H9 (cell line): ENCODE data around the gene DGKB. TPM values are rescaled to one million over a fixed set of nuclear protein-coding genes. Genes with fewer than 3 reads are reported as not detected.

ENCODE experiments used
- DNase-seq: peaks from one replicate; pipeline ENCODE4 v3.0.0-alpha.2; 2017
- H2AFZ ChIP-seq: one replicate; pipeline ENCODE4 v1.6.1; 2013; ENCODE audit warnings: mild to moderate bottlenecking, low read length, control low read depth, moderate library complexity
- H2AK5ac ChIP-seq: 2 replicates; pipeline ENCODE4 v1.6.1; 2013; ENCODE audit warnings: low read length, control low read depth, mixed read lengths; ENCODE audit not compliant: insufficient read length
- H2BK120ac ChIP-seq: one replicate; pipeline ENCODE4 v1.6.1; 2013; ENCODE audit warnings: low read depth, mild to moderate bottlenecking, low read length, control low read depth, inconsistent platforms; ENCODE audit not compliant: poor library complexity, severe bottlenecking
- H2BK12ac ChIP-seq: 2 replicates; pipeline ENCODE4 v1.6.1; 2013; ENCODE audit warnings: low read length, control low read depth, mixed read lengths, low read depth; ENCODE audit not compliant: insufficient read length
- H2BK15ac ChIP-seq: 2 replicates; pipeline ENCODE4 v1.6.1; 2013; ENCODE audit warnings: low read depth, low read length, control low read depth
- H2BK20ac ChIP-seq: one replicate; pipeline ENCODE4 v1.6.1; 2013; ENCODE audit warnings: low read depth, mild to moderate bottlenecking, low read length, control low read depth, inconsistent platforms; ENCODE audit not compliant: poor library complexity, severe bottlenecking
- H2BK5ac ChIP-seq: 2 replicates; pipeline ENCODE4 v1.6.1; 2013; ENCODE audit warnings: low read length, control low read depth, mixed read lengths; ENCODE audit not compliant: insufficient read length
- H3K14ac ChIP-seq: 2 replicates; pipeline ENCODE4 v1.6.1; 2013; ENCODE audit warnings: low read length, control low read depth; ENCODE audit not compliant: insufficient read depth
- H3K18ac ChIP-seq: 2 replicates; pipeline ENCODE4 v1.6.1; 2013; ENCODE audit warnings: low read depth, mild to moderate bottlenecking, mixed read lengths, low read length, control low read depth; ENCODE audit not compliant: insufficient read length
- H3K23ac ChIP-seq: 2 replicates; pipeline ENCODE4 v1.6.1; 2013; ENCODE audit warnings: low read length, control low read depth, mixed read lengths, low read depth; ENCODE audit not compliant: insufficient read length
- H3K23me2 ChIP-seq: 2 replicates; pipeline ENCODE4 v1.6.1; 2013; ENCODE audit warnings: low read depth, mild to moderate bottlenecking, mixed read lengths, low read length, control low read depth; ENCODE audit not compliant: insufficient read length, poor library complexity, severe bottlenecking
- H3K27ac ChIP-seq: 2 replicates; pipeline ENCODE4 v1.5.1; 2013; ENCODE audit warnings: low read length, control low read depth, mixed read lengths, low read depth; ENCODE audit not compliant: insufficient read length
- H3K27me3 ChIP-seq: 2 replicates; pipeline ENCODE4 v1.6.1; 2013; ENCODE audit warnings: low read length, control low read depth, inconsistent platforms; ENCODE audit not compliant: insufficient read depth
- H3K4ac ChIP-seq: 2 replicates; pipeline ENCODE4 v1.6.1; 2013; ENCODE audit warnings: low read depth, mild to moderate bottlenecking, control low read depth, inconsistent platforms, low read length, moderate library complexity
- H3K4me1 ChIP-seq: 2 replicates; pipeline ENCODE4 v1.6.1; 2013; ENCODE audit warnings: low read length, control low read depth, inconsistent platforms; ENCODE audit not compliant: insufficient read depth
- H3K4me2 ChIP-seq: 2 replicates; pipeline ENCODE4 v1.6.1; 2013; ENCODE audit warnings: low read length, control low read depth, mixed read lengths; ENCODE audit not compliant: insufficient read length, insufficient read depth
- H3K56ac ChIP-seq: 2 replicates; pipeline ENCODE4 v1.6.1; 2013; ENCODE audit warnings: low read depth, mild to moderate bottlenecking, mixed read lengths, low read length, control low read depth; ENCODE audit not compliant: insufficient read length
- H3K79me1 ChIP-seq: 2 replicates; pipeline ENCODE4 v1.6.1; 2013; ENCODE audit warnings: low read depth, mild to moderate bottlenecking, moderate library complexity, low read length, control low read depth, inconsistent platforms; ENCODE audit not compliant: insufficient read depth, poor library complexity, severe bottlenecking
- H3K79me2 ChIP-seq: 2 replicates; pipeline ENCODE4 v1.6.1; 2013; ENCODE audit warnings: low read length, control low read depth, inconsistent platforms; ENCODE audit not compliant: insufficient read depth
- H3K9ac ChIP-seq: 2 replicates; pipeline ENCODE4 v1.6.1; 2013; ENCODE audit warnings: low read length, control low read depth, mixed read lengths; ENCODE audit not compliant: insufficient read length; ENCODE audit errors: extremely low read depth
- H3K9me3 ChIP-seq: one replicate; pipeline ENCODE4 v1.6.1; 2013; ENCODE audit warnings: low read depth, low read length, inconsistent platforms; ENCODE audit not compliant: control insufficient read depth
- H3T11ph ChIP-seq: one replicate; pipeline ENCODE4 v1.6.1; 2013; ENCODE audit warnings: mild to moderate bottlenecking, low read length, control low read depth, inconsistent platforms
- H4K20me1 ChIP-seq: one replicate; pipeline ENCODE4 v1.6.1; 2013; ENCODE audit not compliant: control insufficient read depth, insufficient read length, insufficient read depth
- H4K5ac ChIP-seq: 2 replicates; pipeline ENCODE4 v1.6.1; 2013; ENCODE audit warnings: low read depth, mild to moderate bottlenecking, mixed read lengths, low read length, control low read depth; ENCODE audit not compliant: insufficient read length
- H4K8ac ChIP-seq: replicated peaks from 2 replicates; pipeline ENCODE4 v1.6.1; 2013; ENCODE audit warnings: low read length, control low read depth, mixed read lengths, low read depth; ENCODE audit not compliant: insufficient read length
- H4K91ac ChIP-seq: 2 replicates; pipeline ENCODE4 v1.6.1; 2013; ENCODE audit warnings: low read depth, mild to moderate bottlenecking, moderate library complexity, mixed read lengths, low read length, control low read depth; ENCODE audit not compliant: insufficient read length
- H3K27ac Mint-ChIP-seq, 3 experiments: 2 replicates in 2 of 3; 3 replicates in 1 of 3; pipeline ENCODE4 v1.8.0; 2020 to 2021; ENCODE audit warnings: mixed read lengths in 3 of 3, mild to moderate bottlenecking in 1 of 3, moderate library complexity in 1 of 3
- H3K27me3 Mint-ChIP-seq: 2 replicates; pipeline ENCODE4 v1.8.0; 2021; ENCODE audit warnings: low read depth, mild to moderate bottlenecking, moderate library complexity, mixed read lengths
- H3K36me3 Mint-ChIP-seq, 3 experiments: 2 replicates in 2 of 3; 3 replicates in 1 of 3; pipeline ENCODE4 v1.8.0; 2020 to 2021; ENCODE audit warnings: low read depth in 3 of 3, mixed read lengths in 3 of 3; ENCODE audit not compliant: insufficient read depth in 1 of 3
- H3K4me1 Mint-ChIP-seq, 2 experiments: 2 replicates each; pipeline ENCODE4 v1.8.0; 2020; ENCODE audit warnings: mixed read lengths in 2 of 2
- H3K4me3 Mint-ChIP-seq, 2 experiments: 2 replicates in 1 of 2; 3 replicates in 1 of 2; pipeline ENCODE4 v1.8.0; 2020 to 2021; ENCODE audit warnings: mild to moderate bottlenecking in 2 of 2, mixed read lengths in 2 of 2, moderate library complexity in 1 of 2
- H3K9me3 Mint-ChIP-seq, 2 experiments: 2 replicates in 1 of 2; 3 replicates in 1 of 2; pipeline ENCODE4 v1.8.0; 2020; ENCODE audit warnings: mild to moderate bottlenecking in 2 of 2, mixed read lengths in 2 of 2, moderate library complexity in 1 of 2
- WGBS: extraction: QIAGEN DNeasy Blood & Tissue Kit; methylation state at CpG from one replicate; pipeline ENCODE4 v1.1.7; 2013; ENCODE audit warnings: missing lambda C conversion rate, low lambda C conversion rate, mixed read lengths; ENCODE audit not compliant: insufficient read length; ENCODE audit errors: extremely low coverage; 5-methylcytosine and 5-hydroxymethylcytosine counted together
- total RNA-seq: library from RNA; stranded (reverse); gene quantifications from 2 replicates; pipeline ENCODE4 v1.2.1, GENCODE V29; 2021
- TF ChIP-seq, protein P1 (sequence below): fragments of 200-600 bp; sonication (generic); conservative IDR thresholded peaks from 3 replicates; pipeline ENCODE4 v1.8.0; 2021; ENCODE audit warnings: antibody characterized with exemption, mild to moderate bottlenecking

Gene DGKB
- total RNA-seq, 1 experiment from 2014 or later = 0.26 TPM

DNA sequence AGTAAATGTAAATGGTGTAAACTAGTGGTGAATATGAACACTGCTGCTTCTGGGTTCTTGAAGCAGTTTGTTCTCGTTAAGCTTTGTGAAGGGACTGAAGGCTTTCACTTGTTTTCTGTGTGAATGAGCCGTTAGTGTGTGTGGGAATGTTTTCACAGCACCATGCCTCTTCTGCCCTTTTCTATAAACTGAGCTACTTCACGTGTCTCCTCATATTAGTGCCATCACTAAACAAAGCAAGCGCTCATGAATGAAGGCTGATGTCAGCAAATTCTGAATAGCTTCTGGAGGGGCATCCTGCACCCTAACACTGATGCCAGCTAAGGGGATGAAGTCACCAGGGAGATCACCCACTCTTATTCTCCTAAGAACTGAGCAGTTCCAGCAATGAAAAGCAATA lies 707.5 kb downstream of the DGKB start:
- Histone ChIP-seq H3K4me2 (no peak overlapping the region), H2BK12ac (no peak overlapping the region), H4K91ac (no peak overlapping the region), H2BK5ac (no peak overlapping the region), H3K23me2 (no peaks in the 10 kb centered on the region), H2AK5ac (no peak overlapping the region), H3K27me3 (no peaks in the 10 kb centered on the region), H3K27ac (no peak overlapping the region), H4K8ac (no peak overlapping the region), H2BK20ac (no peak overlapping the region), H3K9ac (no peak overlapping the region), H3K79me2 (no peaks in the 10 kb centered on the region), H3K14ac (no peak overlapping the region), H3K56ac (no peak overlapping the region), H3K4ac (no peak overlapping the region), H3K9me3 (no peaks in the 10 kb centered on the region), H3K18ac (no peak overlapping the region), H4K20me1 (no peaks in the 10 kb centered on the region), H4K5ac (no peak overlapping the region), H3K23ac (no peak overlapping the region), H3T11ph (no peak overlapping the region), H3K4me1 (no peaks in the 10 kb centered on the region), H2BK120ac (no peak overlapping the region), H3K79me1 (no peaks in the 10 kb centered on the region), H2BK15ac (no peak overlapping the region), H2AFZ (no peak overlapping the region)
- Mint-ChIP-seq H3K9me3 (peaks cover 3 to 11% of the 10 kb centered on the region in 2 experiments; a peak in 4 of 5 replicates), H3K27me3 (no peaks in the 10 kb centered on the region), H3K36me3 (peaks cover 0 to 4% (median 2%) of the 10 kb centered on the region in 3 experiments; a peak in 4 of 7 replicates), H3K27ac (peak overlapping the region in 1 of 3 experiments; percentile 48; a peak in 1 of 7 replicates), H3K4me1 (no peaks in the 10 kb centered on the region), H3K4me3 (no peak overlapping the region)
- DNase-seq = no peak
- WGBS = no CpG with 5 or more reads among the region's 4 CpGs
- TF ChIP-seq, protein P1, sequence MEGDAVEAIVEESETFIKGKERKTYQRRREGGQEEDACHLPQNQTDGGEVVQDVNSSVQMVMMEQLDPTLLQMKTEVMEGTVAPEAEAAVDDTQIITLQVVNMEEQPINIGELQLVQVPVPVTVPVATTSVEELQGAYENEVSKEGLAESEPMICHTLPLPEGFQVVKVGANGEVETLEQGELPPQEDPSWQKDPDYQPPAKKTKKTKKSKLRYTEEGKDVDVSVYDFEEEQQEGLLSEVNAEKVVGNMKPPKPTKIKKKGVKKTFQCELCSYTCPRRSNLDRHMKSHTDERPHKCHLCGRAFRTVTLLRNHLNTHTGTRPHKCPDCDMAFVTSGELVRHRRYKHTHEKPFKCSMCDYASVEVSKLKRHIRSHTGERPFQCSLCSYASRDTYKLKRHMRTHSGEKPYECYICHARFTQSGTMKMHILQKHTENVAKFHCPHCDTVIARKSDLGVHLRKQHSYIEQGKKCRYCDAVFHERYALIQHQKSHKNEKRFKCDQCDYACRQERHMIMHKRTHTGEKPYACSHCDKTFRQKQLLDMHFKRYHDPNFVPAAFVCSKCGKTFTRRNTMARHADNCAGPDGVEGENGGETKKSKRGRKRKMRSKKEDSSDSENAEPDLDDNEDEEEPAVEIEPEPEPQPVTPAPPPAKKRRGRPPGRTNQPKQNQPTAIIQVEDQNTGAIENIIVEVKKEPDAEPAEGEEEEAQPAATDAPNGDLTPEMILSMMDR = no peak
